Measurements from ENCODE around the gene KCNQ5.
A peak's percentile ranks its signal among the peaks of the same experiment; 100 is the strongest.
"Not testable (repeated sequence)": the region's sequence is repeated elsewhere in the genome, so short reads cannot be mapped to it uniquely, and the experiment has no call there.

KCNQ5 gene

DNA sequence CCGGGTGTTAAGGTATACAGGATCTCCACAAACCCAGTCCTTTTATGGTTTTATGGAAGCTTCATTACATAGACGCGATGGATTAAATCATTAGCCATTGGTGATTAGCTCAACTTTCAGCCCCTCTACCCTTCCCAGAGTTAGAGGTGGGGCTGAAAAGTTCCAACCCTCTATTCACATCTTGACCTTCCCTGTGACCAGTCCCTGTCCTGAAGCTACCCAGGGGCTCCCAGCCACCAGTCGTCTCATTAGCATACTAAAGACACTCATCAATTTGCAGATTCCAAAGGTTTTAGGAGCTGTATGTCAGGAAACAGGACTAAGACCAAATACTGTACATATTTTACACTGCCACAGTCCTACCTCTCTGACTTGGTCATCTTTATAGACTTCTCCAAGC is 582.4 kb downstream of the KCNQ5 start:
- DNase-seq (ENCODE audit: insufficient read length, low spot score) (no peak), FAIRE-seq (no peak)

DNA sequence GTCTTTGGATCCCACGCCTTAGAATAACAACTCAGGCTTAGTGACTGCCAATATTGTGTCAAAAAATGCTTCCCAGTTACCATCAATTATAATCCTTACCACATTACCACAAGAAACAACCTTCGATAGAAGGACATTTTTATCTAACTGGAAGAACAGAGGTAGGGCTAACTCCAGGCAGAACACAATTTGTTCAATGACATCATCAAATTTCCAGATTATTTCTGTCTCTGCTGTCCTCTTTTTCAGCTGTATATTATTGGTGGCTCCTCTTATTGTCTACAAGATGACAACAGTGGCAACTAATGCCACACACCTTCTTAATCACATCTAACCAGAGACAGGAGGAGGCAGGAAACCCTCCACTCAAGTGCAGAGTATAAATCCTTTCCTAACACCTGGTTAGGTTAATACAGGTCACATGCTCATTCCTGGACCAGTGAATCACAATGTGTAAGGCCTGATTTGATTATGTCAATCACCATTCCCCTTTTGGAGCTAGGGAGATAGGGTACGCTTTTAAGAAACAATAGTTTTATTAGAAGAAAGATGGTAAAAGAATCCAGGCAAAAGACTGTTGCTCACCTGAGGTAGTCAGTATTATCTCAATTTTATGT is 585.5 kb downstream of the KCNQ5 start:
- DNase-seq (ENCODE audit: insufficient read length, low spot score) (no peak), FAIRE-seq (no peak)

DNA sequence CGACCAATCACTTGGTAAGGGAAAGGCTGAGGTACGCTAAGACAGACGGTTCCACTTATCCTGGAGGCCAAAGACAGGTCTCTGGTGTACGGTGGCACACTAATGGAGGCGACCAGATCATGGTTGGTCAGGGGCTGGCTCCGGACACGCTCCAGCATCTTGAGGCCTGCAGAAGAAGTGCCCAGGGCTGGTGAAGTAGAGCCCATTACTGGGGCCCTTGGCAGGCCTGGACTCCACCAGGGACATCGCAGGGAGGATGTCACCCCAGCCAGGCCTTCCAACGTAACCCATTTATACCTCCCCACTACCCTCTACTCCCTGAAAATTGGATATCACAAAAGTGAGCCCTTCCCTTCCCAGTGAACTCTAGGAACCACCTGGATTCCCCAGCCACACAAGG is 587.3 kb downstream of the KCNQ5 start:
- FAIRE-seq: no peak
- DNase-seq (ENCODE audit: insufficient read length, low spot score): no peak

DNA sequence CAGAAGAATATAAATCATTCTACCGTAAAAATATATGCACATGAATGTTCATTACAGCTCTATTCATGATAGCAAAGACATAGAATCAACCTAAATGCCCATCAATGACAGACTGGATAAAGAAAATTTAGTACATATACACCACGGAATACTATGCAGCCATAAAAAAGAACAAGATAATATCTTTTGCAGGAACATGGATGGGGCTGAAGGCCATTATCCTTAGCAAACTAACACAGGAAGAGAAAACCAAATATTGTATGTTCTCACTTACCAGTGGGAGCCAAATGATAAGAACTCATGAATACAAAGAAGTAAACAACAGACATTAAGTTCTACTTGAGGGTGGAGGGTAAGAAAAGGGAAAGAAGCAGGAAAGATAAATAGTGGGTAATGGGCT is 595.0 kb downstream of the KCNQ5 start:
- no peak for FAIRE-seq
- DNase-seq (ENCODE audit: insufficient read length, low spot score): no peak

DNA sequence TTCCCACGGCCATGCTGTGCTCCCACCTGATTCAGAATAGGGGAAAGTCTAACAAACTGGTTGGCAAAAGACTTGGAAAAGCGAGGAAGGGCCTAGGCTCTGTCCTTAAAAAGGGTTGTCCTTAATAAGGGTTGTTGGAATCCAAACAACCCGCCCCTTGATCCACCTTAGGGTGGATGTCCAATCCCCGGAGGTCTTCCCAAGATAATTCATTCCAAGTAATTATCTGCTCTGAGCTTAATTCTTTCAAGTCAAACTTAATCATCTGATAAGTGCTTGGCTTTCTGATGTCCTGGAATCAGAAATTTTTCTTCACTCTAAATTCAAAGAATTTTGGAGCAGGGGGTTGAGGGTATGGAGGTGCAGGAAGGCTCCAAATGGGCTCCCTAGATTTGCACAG is 603.5 kb downstream of the KCNQ5 start, which contains the start of gene KHDC1L:
KHDC1L (minus strand) TSS at position 101 of the 400 bp plus-strand sequence; CDS start at position 13, 88 bp downstream.
- DNase-seq (ENCODE audit: insufficient read length, low spot score) (no peak), FAIRE-seq (no peak)

DNA sequence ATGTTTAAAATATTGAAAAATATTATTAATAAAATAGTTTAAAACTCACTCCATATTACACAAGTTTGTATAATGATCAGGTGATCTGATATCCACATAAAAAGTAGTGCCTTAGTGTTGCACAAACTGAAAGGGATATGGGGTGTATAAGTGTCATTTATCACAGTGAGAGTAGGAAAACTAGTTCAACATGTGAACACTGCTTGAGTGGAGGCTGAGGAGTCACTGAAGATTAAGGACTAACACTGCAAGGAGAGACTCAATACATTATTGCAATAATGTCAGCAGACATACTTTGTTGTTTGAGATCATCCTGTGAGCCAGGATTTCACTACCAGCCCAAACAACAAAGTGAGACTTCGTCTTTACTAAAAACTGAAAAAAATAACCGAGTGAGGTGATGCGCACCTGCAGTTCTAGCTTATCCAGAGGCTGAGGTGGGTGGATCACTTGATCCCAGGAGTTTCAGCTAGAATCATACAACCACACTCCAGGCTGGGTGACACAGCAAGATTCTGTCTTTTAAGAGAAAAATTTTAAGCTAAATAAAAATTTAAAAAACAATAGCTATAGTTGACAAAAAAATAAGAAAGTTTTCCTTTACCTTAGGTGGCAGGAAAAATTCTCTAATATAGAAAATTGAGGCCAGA is 605.9 kb downstream of the KCNQ5 start:
- FAIRE-seq (peak; percentile 23), DNase-seq (ENCODE audit: insufficient read length, low spot score) (no peak)

DNA sequence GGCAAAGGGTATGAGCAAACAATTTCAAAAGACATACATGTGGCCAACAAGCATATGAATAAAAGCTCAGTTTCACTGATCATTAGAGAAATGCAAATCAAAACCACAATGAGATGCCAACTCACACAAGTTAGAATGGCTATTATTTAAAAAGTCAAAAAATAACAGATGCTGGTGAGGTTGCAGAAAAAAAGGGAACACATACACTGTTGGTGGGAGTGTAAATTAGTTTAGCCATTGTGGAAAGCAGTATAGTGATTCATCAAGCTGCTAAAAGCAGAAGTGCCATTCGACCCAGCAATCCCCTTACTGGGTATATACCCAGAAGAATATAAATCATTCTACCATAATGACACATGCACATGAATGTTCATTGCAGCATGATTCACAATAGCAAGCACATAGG is 610.1 kb downstream of the KCNQ5 start:
- no peak for FAIRE-seq
- no peak for DNase-seq (ENCODE audit: insufficient read length, low spot score)

DNA sequence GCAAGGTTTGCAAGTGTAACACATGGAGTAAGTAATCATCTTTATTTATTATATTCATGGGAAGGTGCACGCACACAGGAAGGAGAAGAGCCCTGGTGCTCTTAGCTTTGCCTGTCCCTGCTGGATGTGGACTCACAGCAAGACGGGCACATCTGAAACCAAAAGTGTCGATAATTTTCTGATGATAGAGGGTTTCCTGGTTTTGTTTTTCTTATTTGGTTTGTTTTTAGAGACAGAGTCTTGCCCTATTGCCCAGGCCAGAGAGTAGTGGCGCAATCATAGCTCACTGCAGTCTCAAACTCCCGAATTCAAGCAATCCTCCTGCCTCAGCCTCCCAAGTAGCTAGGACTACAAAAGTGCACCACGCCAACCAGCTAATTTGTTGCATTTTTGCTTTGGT is 611.2 kb downstream of the KCNQ5 start:
- DNase-seq (ENCODE audit: insufficient read length, low spot score) (no peak), FAIRE-seq (no peak)

DNA sequence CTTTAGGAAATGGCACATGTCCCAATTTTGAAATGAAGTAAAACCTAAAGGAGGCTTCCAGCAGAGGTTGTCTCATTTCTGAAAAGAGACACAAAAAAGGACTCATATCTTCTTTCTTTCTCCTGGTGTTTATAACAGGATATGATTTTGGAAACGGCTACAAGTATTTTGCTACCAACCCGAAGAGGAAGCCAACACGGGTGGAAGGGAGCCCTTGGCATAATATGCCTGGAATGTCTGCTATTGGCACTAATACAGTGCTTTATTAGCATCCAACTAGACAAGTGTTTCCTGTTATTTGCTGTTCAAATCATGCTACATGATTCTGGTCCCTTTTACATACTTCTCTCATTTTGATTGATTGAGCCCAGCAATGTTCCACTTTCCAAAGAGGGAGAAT is 612.1 kb downstream of the KCNQ5 start:
- FAIRE-seq; DNase-seq (ENCODE audit: insufficient read length, low spot score): not testable (repeated sequence)

DNA sequence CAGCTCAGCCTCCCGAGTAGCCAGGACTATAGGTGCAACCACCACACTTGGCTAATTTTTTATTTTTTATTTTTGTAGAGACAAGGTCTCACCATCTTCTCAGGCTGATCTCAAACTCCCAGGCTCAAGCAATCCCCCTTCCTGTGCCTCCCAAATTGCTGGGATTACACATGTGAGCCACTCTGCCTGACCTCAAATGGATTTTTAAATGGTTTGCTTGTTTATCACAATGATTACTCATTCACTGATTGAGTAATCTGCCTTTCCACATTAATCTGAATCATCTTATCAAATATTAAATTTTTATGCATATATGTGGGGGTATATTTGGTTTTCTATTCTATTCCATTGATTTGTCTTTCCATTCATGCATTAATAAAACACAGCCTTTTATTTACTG is 612.9 kb downstream of the KCNQ5 start:
- FAIRE-seq (no peak), DNase-seq (ENCODE audit: insufficient read length, low spot score) (peak; percentile 21)

DNA sequence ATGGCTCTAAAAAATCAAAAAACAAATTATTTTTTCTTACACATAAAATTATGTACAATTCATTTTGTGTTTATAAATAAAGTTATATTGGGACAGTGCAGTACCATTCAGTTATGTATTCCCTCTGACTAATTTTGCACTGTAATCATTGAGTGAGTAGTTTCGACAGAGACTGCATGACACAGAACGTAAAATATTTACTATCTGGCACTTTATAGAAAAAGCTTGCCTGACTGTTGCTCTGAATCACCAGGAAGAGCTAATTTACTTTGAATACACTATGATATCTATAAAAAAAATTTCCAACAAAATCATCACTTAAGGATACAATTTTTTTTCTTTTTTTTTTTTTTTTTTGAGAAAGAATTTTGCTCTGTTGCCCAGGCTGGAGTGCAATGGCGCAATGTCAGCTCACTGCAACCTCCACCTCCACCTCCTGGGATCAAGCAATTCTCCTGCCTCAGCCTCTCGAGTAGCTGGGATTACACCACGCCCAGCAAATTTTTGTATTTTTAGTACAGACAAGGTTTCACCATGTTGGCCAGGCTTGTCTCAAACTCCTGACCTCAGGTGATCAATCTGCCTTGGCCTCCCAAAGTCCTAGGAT is 614.4 kb downstream of the KCNQ5 start:
- FAIRE-seq: no peak
- peak; percentile 54 for DNase-seq (ENCODE audit: insufficient read length, low spot score)

DNA sequence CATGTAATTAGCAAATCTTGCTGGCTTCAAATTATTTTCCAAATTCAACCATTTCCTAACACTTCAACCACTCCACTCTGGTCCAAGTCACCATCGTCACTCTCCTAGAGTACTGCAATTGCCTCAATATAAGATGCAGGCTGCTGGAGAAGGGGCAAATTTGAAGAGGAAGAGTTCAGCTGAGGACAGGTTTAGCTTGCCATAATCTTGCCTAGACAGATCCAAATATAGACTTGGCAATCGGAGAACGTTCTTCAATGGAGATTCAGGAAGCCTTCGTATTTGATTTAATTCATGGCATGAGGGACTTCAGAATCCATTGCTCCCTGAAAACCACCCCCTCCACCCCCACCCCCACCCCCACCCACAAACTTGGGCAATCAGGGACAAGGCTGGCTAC is 618.9 kb downstream of the KCNQ5 start:
- FAIRE-seq (no peak), DNase-seq (ENCODE audit: insufficient read length, low spot score) (no peak)

DNA sequence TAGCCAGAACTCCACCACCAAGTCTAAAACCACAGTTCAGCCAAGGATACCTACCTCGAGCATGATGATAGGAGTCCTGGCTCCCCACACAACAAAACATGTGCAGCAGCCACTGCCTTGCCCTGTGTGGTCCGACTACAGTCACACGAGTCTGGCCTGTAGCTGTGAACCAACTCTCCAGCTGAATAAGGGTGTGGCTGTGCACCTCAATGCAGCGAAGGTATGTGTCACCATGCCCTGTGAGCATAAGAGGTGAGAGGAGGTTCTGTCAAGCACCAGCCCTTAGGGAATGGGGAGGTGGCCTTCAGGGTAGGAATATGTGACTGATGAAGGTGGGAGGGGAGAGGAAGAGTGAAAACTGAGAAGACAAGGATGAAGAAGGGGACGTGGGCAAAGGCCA is 620.1 kb downstream of the KCNQ5 start:
- peak; percentile 70 for FAIRE-seq
- DNase-seq (ENCODE audit: insufficient read length, low spot score): no peak
